ENCODE measurements around the gene KRTAP9-2.
"Not testable (repeated sequence)": the region's sequence is repeated elsewhere in the genome, so short reads cannot be mapped to it uniquely, and the experiment has no call there.

KRTAP9-2 gene

GRCh38 chr17:41226598-41227095 lies at the start of gene KRTAP9-2:
Gene KRTAP9-2, plus strand, starts transcription at chr17:41226648. Its CDS starts 7 bp downstream, at chr17:41226655.
- DNase-seq: not testable (repeated sequence)

GRCh38 chr17:41176744-41177387 lies 49.6 kb upstream of the KRTAP9-2 start:
- no peak for DNase-seq

- DNase-seq: no peak
These were observed 48.6 kb upstream of the KRTAP9-2 start, which contains the start of gene KRTAP4-2 for GRCh38 chr17:41177727-41178271. Gene KRTAP4-2, minus strand, starts transcription at chr17:41178221. Its CDS starts 57 bp downstream, at chr17:41178164.

GRCh38 chr17:41178341-41178740 lies 48.1 kb upstream of the KRTAP9-2 start:
- no peak for DNase-seq

GRCh38 chr17:41178843-41179616 lies 47.4 kb upstream of the KRTAP9-2 start:
- DNase-seq: no peak

GRCh38 chr17:41184480-41184961 lies 41.9 kb upstream of the KRTAP9-2 start, which contains the start of gene KRTAP4-1:
Gene KRTAP4-1, minus strand, starts transcription at chr17:41184911. Its CDS starts 57 bp downstream, at chr17:41184854.
- DNase-seq: no peak

GRCh38 chr17:41185001-41185400 lies 41.4 kb upstream of the KRTAP9-2 start:
- DNase-seq: no peak

- DNase-seq: no peak
These were observed 39.6 kb upstream of the KRTAP9-2 start for GRCh38 chr17:41186872-41187271.

- DNase-seq: not testable (repeated sequence)
These were observed 36.6 kb upstream of the KRTAP9-2 start, which contains the start of gene KRTAP9-1 for GRCh38 chr17:41189837-41190318. Gene KRTAP9-1, plus strand, starts transcription at chr17:41189887. Its CDS starts 0 bp downstream, at chr17:41189887.

GRCh38 chr17:41190328-41190727 lies 36.1 kb upstream of the KRTAP9-2 start:
- DNase-seq: no peak

GRCh38 chr17:41196068-41196467 lies 30.4 kb upstream of the KRTAP9-2 start:
- no peak for DNase-seq

GRCh38 chr17:41199421-41200078 lies 26.9 kb upstream of the KRTAP9-2 start:
- no peak for DNase-seq

- DNase-seq: no peak
These were observed 14.5 kb upstream of the KRTAP9-2 start for GRCh38 chr17:41211845-41212466.

- DNase-seq: no peak
These were observed 13.8 kb upstream of the KRTAP9-2 start for GRCh38 chr17:41212524-41213169.

GRCh38 chr17:41215681-41216080 lies 10.8 kb upstream of the KRTAP9-2 start:
- no peak for DNase-seq

GRCh38 chr17:41223821-41224220 lies 2.6 kb upstream of the KRTAP9-2 start:
- no peak for DNase-seq

GRCh38 chr17:41226051-41226450 lies 397 bp upstream of the KRTAP9-2 start:
- no peak for DNase-seq

GRCh38 chr17:41230094-41230493 lies 3.6 kb downstream of the KRTAP9-2 start:
- DNase-seq: no peak

GRCh38 chr17:41231731-41232130 lies 5.3 kb downstream of the KRTAP9-2 start:
- DNase-seq: no peak

GRCh38 chr17:41232399-41233105 lies 6.1 kb downstream of the KRTAP9-2 start, which contains the start of gene KRTAP9-3:
Gene KRTAP9-3, plus strand, starts transcription at chr17:41232449. Its CDS starts 53 bp downstream, at chr17:41232502.
- not testable (repeated sequence) for DNase-seq

GRCh38 chr17:41237116-41237515 lies 10.7 kb downstream of the KRTAP9-2 start:
- DNase-seq: not testable (repeated sequence)

Data from NK-92 treated with Interleukin-12 subunit alpha and Interleukin-12 subunit beta, amount 100 ng/mL, for 24 hours (cell line).